Inferior parietal cortex (tissue), 1 donor: ENCODE measurements around the gene PRMT2.

Source experiments
- DNase-seq: peaks from one replicate; pipeline ENCODE4 v3.0.0-alpha.2; 2016; ENCODE audit errors: extremely low spot score

Gene PRMT2

GRCh38 chr21:46635324-46636180 is at the start of gene PRMT2:
PRMT2 (plus strand) TSS chr21:46635674; CDS start chr21:46636952, 1,278 bp downstream.
- DNase-seq = peak; percentile 97

GRCh38 chr21:46594276-46594675 is 41.2 kb upstream of the PRMT2 start:
- no peak for DNase-seq

- no peak for DNase-seq
Measured at GRCh38 chr21:46596201-46596600, 39.3 kb upstream of the PRMT2 start.

DNA sequence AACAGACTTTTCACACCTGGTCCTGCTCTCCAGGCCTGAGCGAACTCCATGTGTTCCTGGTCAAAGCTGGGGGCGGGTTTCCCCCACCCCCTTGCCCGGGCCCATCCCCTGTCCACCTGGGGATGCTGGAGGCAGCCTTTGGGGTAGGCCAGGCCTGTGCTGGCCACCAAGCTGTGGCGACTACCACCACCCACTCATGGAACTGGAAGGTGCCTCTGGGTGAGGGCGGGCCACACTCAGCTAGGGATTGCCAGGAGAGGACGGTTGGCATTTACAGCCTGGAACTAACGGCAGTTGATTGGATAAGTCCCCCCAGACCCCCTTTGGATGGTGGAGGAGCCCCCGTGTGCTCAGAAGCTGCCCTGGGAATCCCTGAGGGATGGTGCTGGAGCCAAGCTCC is 38.4 kb upstream of the PRMT2 start:
- no peak for DNase-seq

DNA sequence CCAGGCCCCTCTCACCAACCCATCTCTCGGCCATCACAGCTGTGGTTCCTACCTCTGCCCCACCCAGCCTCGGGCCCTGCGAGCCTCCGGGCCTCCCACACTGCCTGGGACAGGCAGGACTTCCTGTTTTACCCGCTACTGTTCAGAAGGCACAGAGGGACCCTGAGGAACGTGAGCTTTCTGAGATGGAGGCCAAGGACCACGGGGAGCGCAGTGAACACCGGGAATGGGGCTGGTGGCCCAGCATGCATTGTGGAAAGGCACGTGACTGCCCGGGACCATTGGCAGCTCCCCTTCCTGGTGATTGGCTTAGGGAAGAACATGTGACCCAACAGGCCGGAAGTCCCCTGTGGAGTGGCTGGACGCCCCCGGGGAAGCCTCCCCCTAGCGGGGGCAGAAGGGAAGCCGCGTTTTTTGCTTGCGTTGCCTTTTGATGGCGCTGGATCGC is 37.6 kb upstream of the PRMT2 start:
- no peak for DNase-seq

DNA sequence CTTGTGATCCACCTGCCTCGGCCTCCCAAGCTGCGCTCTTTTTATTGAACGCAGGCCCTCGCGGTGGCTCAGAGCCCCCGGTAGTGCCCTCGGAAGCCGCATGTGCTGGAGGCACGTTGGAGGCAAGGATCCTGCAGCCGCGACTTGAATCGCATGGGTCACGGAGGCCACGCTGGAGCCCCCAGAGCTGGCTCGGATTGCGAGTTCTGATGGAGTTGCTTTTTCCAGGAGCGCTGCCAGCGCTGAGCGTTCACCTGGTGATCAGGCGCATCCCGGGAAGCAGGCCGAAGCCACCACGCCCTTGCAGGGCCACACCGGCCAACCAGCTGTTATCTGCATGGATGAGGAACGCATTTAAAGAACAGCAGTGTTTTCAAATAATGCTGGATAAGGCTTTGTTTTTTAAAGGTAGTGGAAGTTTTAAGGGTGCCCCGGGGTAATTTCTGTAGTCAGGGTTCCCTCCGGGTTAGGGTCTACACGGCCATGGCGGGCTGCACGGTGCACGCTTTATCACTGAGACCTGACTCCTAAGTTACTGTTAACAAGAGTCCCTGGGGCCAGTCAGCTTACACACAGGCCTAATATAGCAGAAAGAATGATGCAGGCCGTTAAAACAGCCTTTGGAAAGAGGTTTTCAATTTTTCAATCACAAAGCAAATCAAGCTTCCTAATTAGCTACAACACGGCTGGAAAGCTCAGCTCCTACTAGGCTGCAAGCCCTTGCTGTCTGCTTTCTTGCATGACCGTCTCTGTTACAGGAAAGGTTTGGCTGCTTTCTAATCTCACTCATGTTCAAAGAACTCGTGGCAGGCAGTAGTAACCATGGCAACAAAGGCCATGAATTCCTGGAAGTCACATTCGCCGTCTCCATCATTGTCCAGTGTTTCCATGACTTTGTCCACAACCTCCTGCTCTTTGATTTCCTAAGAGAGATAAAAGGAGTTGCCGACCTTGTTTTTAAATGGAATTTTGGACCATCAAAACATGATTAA is 36.6 kb upstream of the PRMT2 start:
- DNase-seq = no peak

- DNase-seq = no peak
Measured at GRCh38 chr21:46600305-46600704, 35.2 kb upstream of the PRMT2 start.

GRCh38 chr21:46600978-46601377 is 34.5 kb upstream of the PRMT2 start:
- DNase-seq = no peak

DNA sequence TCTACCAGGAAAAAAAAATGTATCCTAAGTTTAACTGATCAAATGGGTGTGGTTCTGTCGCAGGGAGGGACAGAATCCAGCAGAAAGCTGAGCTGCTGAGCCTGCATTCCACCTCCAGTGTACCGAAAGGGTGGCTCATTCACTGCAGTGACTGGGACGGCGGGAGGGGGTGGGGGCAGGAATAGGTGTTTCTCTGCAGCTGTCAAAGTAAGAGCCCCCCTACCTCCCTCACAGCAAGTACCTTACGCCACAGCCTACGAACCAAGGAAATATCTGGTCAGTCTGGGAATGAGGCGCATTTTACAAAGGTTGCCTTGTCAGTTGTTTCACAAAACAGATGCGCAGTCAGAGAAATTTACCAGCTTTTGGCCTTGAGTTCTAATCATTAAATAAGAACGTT is 32.2 kb upstream of the PRMT2 start:
- DNase-seq = no peak

- peak; percentile 35 for DNase-seq
Measured at GRCh38 chr21:46604329-46604974, 31.0 kb upstream of the PRMT2 start.

DNA sequence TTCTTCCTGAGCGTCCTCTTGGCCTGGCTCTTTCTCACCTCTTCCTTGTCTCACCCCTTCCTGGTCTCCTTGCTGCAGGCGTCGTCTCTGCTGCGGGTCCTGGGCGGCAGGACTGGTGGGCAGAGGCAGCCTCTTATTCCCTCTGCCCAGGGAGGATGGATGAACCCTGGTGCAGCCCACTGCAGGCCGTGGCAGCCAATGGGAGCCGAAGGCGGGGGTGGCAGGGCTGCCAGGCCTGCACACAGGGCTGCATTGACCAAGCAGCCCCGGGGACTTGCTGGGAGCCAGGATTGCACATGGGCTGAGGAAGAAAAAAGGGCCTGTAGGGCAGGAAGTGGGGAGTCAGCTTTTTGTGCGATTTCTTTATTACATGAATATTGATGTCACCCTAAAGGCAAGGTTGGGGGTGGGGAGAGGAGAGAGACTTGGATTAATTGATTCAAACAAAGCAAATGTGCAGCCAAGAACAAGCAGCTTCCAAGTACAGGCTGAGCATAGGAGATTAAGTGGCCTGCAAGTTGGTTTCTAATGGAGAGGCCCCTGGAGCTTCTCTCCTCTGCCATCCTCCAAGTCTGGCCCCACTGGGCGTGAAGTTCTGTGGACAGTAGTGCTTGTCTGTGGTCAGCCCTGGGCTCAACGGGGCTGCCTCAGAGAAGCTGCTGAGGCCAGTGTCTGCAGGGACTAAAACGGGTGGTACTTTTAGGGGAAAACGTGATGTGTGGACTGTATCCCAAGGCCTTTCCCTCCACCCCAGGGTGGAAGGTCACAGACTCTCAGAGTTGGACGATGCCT is 30.3 kb upstream of the PRMT2 start, which contains the start of gene S100B:
Gene S100B (minus strand): TSS at position 108 of the 792 bp plus-strand sequence. CDS start 2,667 bp downstream, outside the sequence.
- DNase-seq = peak; percentile 74

GRCh38 chr21:46605767-46606426 is 29.6 kb upstream of the PRMT2 start:
- no peak for DNase-seq

GRCh38 chr21:46606427-46606813 is 29.1 kb upstream of the PRMT2 start:
- no peak for DNase-seq

DNA sequence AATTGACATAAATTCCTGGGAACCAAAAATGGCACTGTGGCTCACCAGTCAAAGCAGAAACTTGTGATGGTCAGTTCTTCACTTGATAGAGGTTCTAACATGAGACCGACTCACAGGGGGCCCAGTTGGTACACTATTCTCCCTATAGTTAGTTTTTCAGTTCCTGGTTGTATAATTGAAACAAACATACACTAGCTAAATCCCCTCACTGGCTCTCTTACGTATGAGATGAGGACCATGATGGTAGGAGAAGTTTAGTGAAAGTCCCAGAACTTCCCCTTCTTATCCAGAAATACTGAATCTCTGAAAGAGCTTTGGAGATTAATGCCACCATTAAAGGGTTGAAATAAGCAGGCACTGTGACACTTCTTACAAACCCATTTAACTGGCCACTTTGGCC is 27.8 kb upstream of the PRMT2 start:
- DNase-seq = no peak

DNA sequence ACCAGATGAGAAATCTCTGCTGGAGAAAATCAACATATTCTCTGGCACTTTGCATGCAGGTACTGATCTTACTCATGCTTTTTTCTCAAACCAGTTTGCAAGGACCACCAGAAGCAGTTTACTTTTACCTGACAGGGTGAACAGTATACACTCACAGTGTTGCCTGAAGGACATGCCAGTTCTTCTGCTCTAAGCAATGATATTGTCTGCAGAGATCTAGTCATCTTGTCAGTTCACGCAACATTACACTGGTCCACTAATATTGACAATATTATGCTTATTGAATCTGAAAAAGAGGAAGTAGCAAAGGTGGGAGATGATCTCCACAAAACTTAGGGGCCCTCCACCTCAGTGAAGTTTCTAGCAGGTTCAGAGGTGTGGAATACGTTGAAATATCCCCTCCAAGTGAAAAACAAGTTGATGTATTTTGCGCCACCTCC is 26.8 kb upstream of the PRMT2 start:
- DNase-seq = no peak

DNA sequence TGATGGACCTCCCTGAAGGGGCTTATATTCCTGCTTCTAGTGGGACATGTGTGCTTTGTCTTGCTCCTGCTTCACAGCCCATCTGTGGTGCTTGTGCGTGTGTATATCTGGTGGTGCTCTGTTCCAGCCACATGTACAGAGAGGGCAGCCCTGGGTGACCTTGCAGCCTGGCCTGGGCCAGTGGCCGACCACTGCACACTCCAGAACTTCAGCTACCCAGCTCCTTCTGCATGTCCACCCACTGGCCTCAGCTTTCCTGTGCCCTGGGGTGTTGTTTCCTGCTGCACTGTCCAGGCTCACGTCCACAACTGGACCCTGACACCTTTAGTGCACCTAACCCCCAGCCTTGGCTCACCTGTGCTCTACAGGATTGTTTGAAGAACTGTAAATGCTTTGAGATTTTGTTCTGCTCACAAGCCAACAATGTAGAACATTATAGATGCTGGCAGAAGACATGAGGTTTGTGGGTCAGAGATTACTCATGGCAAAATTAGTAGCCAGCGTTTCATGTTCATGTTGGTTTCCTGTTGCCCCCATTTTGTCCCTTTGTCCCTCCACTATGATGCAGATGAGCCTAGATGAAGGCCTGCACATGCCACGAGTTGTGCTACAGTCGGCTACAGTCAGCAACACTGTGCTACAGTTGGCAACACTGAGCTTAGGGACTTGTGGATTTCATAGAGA is 25.3 kb upstream of the PRMT2 start:
- no peak for DNase-seq

DNA sequence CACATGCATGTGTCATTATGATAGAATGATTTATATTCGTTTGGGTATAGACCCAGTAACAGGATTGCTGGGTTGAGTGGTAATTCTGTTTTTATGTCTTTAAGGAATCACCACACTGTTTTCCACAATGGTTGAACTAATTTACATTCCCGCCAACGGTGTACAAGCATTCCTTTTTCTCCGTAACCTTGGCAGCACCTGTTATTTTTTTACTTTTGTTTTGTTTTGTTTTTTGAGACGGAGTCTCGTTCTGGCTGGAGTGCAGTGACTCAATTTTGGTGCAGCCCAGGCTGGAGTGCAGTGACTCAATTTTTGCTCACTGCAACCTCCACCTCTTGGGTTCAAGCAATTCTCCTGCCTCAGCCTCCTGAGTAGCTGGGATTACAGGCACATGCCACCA is 22.1 kb upstream of the PRMT2 start:
- DNase-seq = no peak

- no peak for DNase-seq
Measured at GRCh38 chr21:46616050-46616449, 19.4 kb upstream of the PRMT2 start.

DNA sequence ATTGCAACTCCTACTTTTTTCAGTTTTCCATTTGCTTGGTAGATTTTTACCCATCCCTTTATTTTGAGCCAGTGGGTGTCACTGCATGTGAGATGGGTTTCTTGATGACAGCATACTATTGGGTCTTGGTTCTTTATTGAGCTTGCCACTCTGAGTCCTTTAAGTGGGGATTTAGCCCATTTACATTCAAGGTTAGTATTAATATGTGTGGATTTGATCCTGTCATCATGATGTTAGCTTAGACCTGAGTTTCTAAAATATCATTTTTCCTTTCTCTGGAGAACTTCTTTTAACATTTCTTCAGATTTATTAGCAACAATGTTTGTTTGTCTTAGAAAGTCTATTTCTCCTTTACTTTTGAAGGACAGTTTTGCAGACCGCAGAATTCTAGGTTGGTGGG is 18.8 kb upstream of the PRMT2 start:
- DNase-seq = no peak
